ENCODE measurements around the gene KCNF1.

KCNF1 gene, protein sequence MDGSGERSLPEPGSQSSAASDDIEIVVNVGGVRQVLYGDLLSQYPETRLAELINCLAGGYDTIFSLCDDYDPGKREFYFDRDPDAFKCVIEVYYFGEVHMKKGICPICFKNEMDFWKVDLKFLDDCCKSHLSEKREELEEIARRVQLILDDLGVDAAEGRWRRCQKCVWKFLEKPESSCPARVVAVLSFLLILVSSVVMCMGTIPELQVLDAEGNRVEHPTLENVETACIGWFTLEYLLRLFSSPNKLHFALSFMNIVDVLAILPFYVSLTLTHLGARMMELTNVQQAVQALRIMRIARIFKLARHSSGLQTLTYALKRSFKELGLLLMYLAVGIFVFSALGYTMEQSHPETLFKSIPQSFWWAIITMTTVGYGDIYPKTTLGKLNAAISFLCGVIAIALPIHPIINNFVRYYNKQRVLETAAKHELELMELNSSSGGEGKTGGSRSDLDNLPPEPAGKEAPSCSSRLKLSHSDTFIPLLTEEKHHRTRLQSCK

DNA sequence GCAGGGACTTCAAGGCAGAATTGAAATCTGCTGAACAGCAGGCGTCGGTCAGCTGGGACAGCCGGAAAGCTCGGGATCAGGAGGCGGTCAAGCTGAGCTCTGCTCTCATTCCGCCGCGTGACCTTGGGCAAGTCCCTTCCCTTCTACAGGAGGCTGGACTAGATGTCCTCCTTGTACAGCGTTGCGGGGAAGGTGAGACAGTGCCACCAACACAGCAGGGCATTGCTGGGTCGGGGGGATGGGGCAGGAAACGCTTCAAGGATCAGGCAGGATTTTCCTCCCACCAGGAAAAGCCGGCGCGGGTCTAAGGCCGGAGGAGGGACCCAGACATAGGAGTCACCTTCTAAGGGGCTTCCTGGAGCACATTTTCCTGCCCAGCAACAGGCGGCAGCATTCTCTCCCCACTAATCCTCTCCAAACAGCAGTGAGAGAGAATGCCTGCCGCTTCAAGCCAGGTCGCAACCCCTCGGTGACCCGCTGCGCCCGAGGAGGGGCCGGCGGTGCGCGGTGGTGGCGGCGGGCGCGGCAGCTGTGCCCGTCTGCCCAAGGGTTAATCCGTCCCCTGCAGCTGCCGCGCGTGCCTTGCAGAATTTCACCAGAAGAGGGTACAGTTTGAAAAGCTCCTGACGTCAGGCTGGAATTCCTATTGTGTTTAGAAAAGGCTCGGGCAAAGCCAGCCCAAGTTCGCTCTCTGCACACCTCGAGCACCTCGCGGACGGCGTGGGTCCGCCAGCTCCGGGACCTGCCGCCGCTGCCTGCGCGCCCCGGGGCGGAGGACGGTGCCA is at the start of gene KCNF1:
Gene KCNF1 (plus strand): TSS at position 644 of the 785 bp plus-strand sequence. CDS start 493 bp downstream, outside the sequence.
- H3K27ac ChIP-seq: no peak within 1 kb of the TSS
- no peak for TF ChIP-seq ZFX (IDR thresholded peaks at IDR 0.05)
- TF ChIP-seq, protein P1, sequence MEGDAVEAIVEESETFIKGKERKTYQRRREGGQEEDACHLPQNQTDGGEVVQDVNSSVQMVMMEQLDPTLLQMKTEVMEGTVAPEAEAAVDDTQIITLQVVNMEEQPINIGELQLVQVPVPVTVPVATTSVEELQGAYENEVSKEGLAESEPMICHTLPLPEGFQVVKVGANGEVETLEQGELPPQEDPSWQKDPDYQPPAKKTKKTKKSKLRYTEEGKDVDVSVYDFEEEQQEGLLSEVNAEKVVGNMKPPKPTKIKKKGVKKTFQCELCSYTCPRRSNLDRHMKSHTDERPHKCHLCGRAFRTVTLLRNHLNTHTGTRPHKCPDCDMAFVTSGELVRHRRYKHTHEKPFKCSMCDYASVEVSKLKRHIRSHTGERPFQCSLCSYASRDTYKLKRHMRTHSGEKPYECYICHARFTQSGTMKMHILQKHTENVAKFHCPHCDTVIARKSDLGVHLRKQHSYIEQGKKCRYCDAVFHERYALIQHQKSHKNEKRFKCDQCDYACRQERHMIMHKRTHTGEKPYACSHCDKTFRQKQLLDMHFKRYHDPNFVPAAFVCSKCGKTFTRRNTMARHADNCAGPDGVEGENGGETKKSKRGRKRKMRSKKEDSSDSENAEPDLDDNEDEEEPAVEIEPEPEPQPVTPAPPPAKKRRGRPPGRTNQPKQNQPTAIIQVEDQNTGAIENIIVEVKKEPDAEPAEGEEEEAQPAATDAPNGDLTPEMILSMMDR (conservative IDR thresholded peaks at IDR 0.05): no peak; the same call in 1 of the 2 replicates

DNA sequence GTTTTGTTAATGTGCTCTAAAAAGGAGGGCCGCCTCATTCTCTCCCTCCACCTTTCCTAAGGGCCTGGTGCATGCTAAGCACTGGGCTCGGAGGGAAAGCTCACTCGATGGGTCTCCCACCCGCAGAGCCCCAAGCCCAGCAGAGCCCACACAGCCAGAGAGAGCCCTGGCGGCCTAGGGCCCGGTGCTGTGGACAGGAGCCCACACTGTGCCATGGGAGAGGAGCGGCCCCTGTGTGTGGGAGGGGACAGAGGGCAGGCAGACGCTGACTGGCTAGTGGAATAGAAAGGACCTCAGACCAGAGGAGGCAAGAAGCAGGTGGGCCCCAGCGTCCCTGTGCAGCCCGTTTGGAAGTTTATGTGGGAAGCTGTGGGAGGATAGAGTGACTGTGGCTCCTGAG is 49.4 kb upstream of the KCNF1 start:
- no peak overlapping the region for H3K27ac ChIP-seq
- TF ChIP-seq, protein P1 (conservative IDR thresholded peaks at IDR 0.05): no peak
- no peak for TF ChIP-seq ZFX (IDR thresholded peaks at IDR 0.05)

DNA sequence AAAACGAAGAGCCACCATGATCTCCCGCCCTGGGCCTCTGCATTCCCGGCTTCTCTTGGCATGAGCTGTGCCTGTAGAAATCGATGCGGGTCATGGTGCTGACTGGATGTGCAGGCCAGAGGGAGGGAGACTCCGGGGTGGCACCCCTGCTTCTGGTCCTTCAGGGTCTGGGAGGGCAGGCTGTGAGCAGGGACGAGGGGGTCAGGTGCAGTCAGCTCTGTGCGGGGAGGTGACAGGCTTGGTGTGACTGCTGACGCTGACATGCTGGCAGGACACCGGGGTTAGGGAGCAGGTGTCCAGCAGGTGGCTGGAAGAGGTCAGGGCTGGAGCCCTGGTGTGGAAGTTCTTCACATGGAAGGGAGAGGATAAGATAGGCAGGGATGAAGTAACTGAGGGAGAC is 48.7 kb upstream of the KCNF1 start:
- TF ChIP-seq ZFX (IDR thresholded peaks at IDR 0.05): no peak
- TF ChIP-seq, protein P1 (conservative IDR thresholded peaks at IDR 0.05): no peak
- H3K27ac ChIP-seq: no peak overlapping the region

DNA sequence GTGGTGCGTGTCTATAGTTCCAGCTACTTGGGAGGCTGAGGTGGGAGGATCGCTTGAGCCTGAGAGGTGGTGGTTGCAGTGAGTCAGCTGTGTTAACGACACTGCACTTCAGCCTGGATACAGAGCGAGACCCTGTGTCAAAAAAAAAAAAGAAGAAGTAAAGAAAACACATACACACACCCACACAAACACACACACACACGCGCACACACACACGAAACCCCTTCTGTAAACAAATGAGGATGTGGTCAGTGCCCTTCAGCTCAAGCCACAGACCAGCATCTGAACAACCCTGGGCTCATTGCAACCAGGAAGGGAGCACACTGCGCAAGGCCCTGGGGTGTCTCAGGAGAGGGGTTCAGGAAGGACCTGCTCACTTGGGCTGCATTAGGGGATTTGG is 47.9 kb upstream of the KCNF1 start:
- no peak for TF ChIP-seq ZFX (IDR thresholded peaks at IDR 0.05)
- TF ChIP-seq, protein P1 (conservative IDR thresholded peaks at IDR 0.05): no peak
- no peak overlapping the region for H3K27ac ChIP-seq

DNA sequence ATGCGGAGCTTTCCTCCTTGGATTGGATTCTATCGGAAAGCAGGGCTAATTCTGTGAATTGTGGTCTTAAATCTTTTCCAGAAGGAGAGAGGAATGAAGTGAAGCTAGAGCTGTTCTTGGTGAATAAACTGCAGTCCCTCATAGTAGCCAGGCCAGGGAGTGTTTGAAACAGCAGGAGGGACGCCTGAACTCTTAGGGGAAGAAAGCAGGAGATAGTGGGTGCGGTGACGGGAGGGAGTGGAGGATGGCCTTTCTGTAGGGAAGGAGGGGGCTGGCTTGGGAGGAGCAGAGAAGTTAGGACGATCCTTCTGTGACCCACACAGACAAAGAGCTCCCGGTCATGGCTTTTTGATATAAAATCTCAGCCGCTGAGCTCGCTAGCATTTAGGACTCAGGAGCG is 47.5 kb upstream of the KCNF1 start:
- H3K27ac ChIP-seq: no peak overlapping the region
- TF ChIP-seq, protein P1 (conservative IDR thresholded peaks at IDR 0.05): no peak
- TF ChIP-seq ZFX (IDR thresholded peaks at IDR 0.05): no peak

DNA sequence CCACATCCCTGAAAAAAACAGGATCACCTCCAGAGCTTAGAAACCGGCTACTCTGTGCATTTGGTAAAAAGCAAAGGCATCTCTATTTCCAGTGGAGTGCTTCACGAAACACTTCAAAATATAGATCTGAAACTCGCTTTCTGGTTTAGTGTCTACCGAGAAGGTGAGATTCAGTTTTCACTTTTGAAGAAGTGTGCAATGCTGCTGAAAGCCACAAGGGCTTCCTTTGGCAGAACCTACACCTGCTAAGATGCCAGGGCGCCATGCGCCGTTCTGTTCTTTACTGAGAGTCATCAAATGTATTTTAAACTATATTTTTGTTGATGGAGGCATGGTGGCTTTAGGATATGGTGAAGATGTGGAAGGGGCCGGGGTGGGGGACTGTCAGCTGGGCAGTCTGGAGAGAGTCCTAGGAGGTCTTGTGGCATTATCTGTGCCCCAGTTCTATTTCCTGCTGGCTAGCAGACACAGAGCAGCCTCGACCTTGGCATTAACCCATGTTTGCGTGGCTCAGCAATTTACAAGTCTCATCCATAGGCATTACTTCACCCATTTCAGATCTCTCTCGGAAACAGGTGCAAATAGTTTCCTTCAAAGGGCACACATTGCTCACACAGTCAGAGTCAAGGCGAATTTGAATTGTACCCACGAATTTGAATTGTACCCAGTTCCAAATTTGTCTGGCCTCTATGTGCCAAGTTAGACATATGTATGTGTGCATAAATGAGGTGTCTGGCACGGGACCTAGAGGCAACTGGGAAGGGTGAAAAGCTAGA is 46.7 kb upstream of the KCNF1 start:
- TF ChIP-seq ZFX (IDR thresholded peaks at IDR 0.05): no peak
- TF ChIP-seq, protein P1 (conservative IDR thresholded peaks at IDR 0.05): peak; percentile 40
- H3K27ac ChIP-seq: no peak overlapping the region
